HEK293 (cell line): ENCODE data around the gene LHFPL3.

ENCODE experiments used
- GLIS2 ChIP-seq: fragments of 450-650 bp; formaldehyde crosslinking; IDR thresholded peaks from 2 replicates; pipeline ENCODE4 v1.5.1; 2016; ENCODE audit warnings: missing biosample characterization, missing genetic modification characterization
- KLF9 ChIP-seq: fragments of 450-650 bp; formaldehyde crosslinking; IDR thresholded peaks from 2 replicates; pipeline ENCODE4 v1.5.1; 2016; ENCODE audit warnings: missing biosample characterization, missing genetic modification characterization, low read depth
- ZFP37 ChIP-seq: fragments of 450-650 bp; formaldehyde crosslinking; IDR thresholded peaks from 2 replicates; pipeline ENCODE4 v1.5.1; 2016; ENCODE audit warnings: missing biosample characterization, missing genetic modification characterization
- ZNF548 ChIP-seq: fragments of 450-650 bp; formaldehyde crosslinking; IDR thresholded peaks from 2 replicates; pipeline ENCODE4 v1.5.1; 2016; ENCODE audit warnings: missing biosample characterization, missing genetic modification characterization
- ZNF561 ChIP-seq: fragments of 450-650 bp; IDR thresholded peaks from 2 replicates; pipeline ENCODE4 v1.5.1; 2018; ENCODE audit warnings: missing biosample characterization, missing genetic modification characterization, borderline replicate concordance
- ZNF580 ChIP-seq: fragments of 450-650 bp; formaldehyde crosslinking; IDR thresholded peaks from 2 replicates; pipeline ENCODE4 v1.5.1; 2016; ENCODE audit warnings: missing biosample characterization, missing genetic modification characterization
- ZNF639 ChIP-seq: fragments of 450-650 bp; formaldehyde crosslinking; IDR thresholded peaks from 2 replicates; pipeline ENCODE4 v1.5.1; 2016; ENCODE audit warnings: missing biosample characterization, missing genetic modification characterization
- TF ChIP-seq, protein P1 (sequence below): fragments of 450-650 bp; formaldehyde crosslinking; IDR thresholded peaks from 2 replicates; pipeline ENCODE4 v1.5.1; 2016; ENCODE audit warnings: missing biosample characterization, missing genetic modification characterization

GRCh38 chr7:104936546-104936945 is 608.1 kb downstream of the LHFPL3 start:
- TF ChIP-seq ZNF580 (tag by site-specific recombination) (no peak), ZNF548 (tag by site-specific recombination) (no peak), KLF9 (tag by site-specific recombination) (no peak), ZNF639 (no peak), ZNF561 (tag by site-specific recombination) (no peak), ZFP37 (tag by site-specific recombination) (no peak), GLIS2 (tag by site-specific recombination) (no peak)
- TF ChIP-seq, protein P1, sequence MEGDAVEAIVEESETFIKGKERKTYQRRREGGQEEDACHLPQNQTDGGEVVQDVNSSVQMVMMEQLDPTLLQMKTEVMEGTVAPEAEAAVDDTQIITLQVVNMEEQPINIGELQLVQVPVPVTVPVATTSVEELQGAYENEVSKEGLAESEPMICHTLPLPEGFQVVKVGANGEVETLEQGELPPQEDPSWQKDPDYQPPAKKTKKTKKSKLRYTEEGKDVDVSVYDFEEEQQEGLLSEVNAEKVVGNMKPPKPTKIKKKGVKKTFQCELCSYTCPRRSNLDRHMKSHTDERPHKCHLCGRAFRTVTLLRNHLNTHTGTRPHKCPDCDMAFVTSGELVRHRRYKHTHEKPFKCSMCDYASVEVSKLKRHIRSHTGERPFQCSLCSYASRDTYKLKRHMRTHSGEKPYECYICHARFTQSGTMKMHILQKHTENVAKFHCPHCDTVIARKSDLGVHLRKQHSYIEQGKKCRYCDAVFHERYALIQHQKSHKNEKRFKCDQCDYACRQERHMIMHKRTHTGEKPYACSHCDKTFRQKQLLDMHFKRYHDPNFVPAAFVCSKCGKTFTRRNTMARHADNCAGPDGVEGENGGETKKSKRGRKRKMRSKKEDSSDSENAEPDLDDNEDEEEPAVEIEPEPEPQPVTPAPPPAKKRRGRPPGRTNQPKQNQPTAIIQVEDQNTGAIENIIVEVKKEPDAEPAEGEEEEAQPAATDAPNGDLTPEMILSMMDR (tag by site-specific recombination), result no peak
